HG03159 (cell line): ENCODE data around the gene CERKL.

Source experiments
- ATAC-seq: cut with Tn5 transposase; IDR thresholded peaks from one replicate; pipeline ENCODE4 v1.9.1; 2021; ENCODE audit warnings: mild to moderate bottlenecking, moderate library complexity; ENCODE audit not compliant: unreplicated experiment

Gene CERKL

GRCh38 chr2:181523756-181524155 lies 133.1 kb downstream of the CERKL start:
- no peak for ATAC-seq

GRCh38 chr2:181520253-181520652 lies 136.7 kb downstream of the CERKL start:
- no peak for ATAC-seq

- no peak for ATAC-seq
Measured at GRCh38 chr2:181517685-181518301, 139.1 kb downstream of the CERKL start.

GRCh38 chr2:181516992-181517391 lies 139.9 kb downstream of the CERKL start:
- no peak for ATAC-seq

- ATAC-seq, result no peak
Measured at GRCh38 chr2:181515719-181516118, 141.2 kb downstream of the CERKL start.

GRCh38 chr2:181500201-181500600 lies 156.7 kb downstream of the CERKL start:
- ATAC-seq, result no peak

- ATAC-seq, result no peak
Measured at GRCh38 chr2:181499231-181499630, 157.7 kb downstream of the CERKL start.
